SK-N-SH (cell line): ENCODE data around the gene RHOBTB1.

ENCODE experiments used
- FOSL2 ChIP-seq: IDR thresholded peaks from 2 replicates; pipeline ENCODE4 v1.4.0; 2012; ENCODE audit warnings: low read depth, mild to moderate bottlenecking, moderate library complexity, borderline replicate concordance
- TF ChIP-seq, protein P1 (sequence below): IDR thresholded peaks from 2 replicates; pipeline ENCODE4 v1.6.1; 2012; ENCODE audit warnings: mild to moderate bottlenecking, low read depth, low read length, moderate library complexity
- TF ChIP-seq, protein P2 (sequence below): fragments of 200-600 bp; sonication (generic); IDR thresholded peaks from 2 replicates; pipeline ENCODE4 v1.6.1; 2017; ENCODE audit warnings: antibody characterized with exemption, mild to moderate bottlenecking, moderate library complexity
- TF ChIP-seq, protein P3 (sequence below): fragments of 150-350 bp; IDR thresholded peaks from 2 replicates; pipeline ENCODE4 v1.6.1; 2016; ENCODE audit warnings: mild to moderate bottlenecking, low read depth, low read length

DNA sequence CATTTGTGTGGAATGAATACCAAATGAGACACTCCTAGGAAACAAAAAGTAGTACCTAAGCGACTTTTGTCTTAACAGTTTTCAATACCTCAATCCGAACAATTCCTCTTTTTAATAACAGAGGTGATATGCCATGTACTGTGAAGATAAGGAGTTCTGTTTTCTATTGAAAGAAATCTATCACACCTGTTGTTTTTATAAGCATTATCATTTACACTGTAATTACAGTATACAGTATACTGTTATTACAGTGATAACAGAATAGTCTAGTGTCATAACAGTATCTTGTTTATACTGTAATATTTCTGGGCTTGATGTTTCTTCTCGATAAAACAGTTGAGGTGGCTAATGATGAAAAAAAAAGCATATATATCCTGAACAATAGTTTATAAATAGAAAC, 9.4 kb upstream of the RHOBTB1 start:
- TF ChIP-seq, protein P1, sequence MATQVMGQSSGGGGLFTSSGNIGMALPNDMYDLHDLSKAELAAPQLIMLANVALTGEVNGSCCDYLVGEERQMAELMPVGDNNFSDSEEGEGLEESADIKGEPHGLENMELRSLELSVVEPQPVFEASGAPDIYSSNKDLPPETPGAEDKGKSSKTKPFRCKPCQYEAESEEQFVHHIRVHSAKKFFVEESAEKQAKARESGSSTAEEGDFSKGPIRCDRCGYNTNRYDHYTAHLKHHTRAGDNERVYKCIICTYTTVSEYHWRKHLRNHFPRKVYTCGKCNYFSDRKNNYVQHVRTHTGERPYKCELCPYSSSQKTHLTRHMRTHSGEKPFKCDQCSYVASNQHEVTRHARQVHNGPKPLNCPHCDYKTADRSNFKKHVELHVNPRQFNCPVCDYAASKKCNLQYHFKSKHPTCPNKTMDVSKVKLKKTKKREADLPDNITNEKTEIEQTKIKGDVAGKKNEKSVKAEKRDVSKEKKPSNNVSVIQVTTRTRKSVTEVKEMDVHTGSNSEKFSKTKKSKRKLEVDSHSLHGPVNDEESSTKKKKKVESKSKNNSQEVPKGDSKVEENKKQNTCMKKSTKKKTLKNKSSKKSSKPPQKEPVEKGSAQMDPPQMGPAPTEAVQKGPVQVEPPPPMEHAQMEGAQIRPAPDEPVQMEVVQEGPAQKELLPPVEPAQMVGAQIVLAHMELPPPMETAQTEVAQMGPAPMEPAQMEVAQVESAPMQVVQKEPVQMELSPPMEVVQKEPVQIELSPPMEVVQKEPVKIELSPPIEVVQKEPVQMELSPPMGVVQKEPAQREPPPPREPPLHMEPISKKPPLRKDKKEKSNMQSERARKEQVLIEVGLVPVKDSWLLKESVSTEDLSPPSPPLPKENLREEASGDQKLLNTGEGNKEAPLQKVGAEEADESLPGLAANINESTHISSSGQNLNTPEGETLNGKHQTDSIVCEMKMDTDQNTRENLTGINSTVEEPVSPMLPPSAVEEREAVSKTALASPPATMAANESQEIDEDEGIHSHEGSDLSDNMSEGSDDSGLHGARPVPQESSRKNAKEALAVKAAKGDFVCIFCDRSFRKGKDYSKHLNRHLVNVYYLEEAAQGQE = no peak
- TF ChIP-seq, protein P2, sequence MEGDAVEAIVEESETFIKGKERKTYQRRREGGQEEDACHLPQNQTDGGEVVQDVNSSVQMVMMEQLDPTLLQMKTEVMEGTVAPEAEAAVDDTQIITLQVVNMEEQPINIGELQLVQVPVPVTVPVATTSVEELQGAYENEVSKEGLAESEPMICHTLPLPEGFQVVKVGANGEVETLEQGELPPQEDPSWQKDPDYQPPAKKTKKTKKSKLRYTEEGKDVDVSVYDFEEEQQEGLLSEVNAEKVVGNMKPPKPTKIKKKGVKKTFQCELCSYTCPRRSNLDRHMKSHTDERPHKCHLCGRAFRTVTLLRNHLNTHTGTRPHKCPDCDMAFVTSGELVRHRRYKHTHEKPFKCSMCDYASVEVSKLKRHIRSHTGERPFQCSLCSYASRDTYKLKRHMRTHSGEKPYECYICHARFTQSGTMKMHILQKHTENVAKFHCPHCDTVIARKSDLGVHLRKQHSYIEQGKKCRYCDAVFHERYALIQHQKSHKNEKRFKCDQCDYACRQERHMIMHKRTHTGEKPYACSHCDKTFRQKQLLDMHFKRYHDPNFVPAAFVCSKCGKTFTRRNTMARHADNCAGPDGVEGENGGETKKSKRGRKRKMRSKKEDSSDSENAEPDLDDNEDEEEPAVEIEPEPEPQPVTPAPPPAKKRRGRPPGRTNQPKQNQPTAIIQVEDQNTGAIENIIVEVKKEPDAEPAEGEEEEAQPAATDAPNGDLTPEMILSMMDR = no peak
- no peak for TF ChIP-seq FOSL2
- TF ChIP-seq, protein P3, sequence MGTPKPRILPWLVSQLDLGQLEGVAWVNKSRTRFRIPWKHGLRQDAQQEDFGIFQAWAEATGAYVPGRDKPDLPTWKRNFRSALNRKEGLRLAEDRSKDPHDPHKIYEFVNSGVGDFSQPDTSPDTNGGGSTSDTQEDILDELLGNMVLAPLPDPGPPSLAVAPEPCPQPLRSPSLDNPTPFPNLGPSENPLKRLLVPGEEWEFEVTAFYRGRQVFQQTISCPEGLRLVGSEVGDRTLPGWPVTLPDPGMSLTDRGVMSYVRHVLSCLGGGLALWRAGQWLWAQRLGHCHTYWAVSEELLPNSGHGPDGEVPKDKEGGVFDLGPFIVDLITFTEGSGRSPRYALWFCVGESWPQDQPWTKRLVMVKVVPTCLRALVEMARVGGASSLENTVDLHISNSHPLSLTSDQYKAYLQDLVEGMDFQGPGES = no peak
